SU-DHL-6 (cell line): ENCODE results near the gene SLC44A1.

Experiments
- H2AFZ ChIP-seq: fragments of 200-600 bp; sonication (generic); 2 replicates; pipeline ENCODE4 v1.6.1; 2014; ENCODE audit warnings: low read depth, mild to moderate bottlenecking, moderate library complexity, mixed read lengths, antibody characterized with exemption, low read length; ENCODE audit not compliant: severe bottlenecking
- H3F3A ChIP-seq: fragments of 200-600 bp; shearing (Covaris generic); 2 replicates; pipeline ENCODE4 v1.6.0; 2016; ENCODE audit warnings: antibody characterized with exemption, mild to moderate bottlenecking; ENCODE audit not compliant: insufficient read depth
- H3K27ac ChIP-seq: fragments of 200-600 bp; sonication (generic); 2 replicates; pipeline ENCODE4 v1.5.1; 2016; ENCODE audit warnings: low read depth, mild to moderate bottlenecking, low read length, moderate library complexity, mixed read lengths
- H3K27me3 ChIP-seq: fragments of 200-600 bp; sonication (generic), shearing (Covaris generic); 2 replicates; pipeline ENCODE4 v1.6.0; 2014; ENCODE audit warnings: mild to moderate bottlenecking, low read length
- H3K36me3 ChIP-seq: fragments of 200-600 bp; sonication (generic); 2 replicates; pipeline ENCODE4 v1.6.1; 2014; ENCODE audit warnings: mild to moderate bottlenecking, low read length, mixed read lengths
- H3K4me2 ChIP-seq: fragments of 300-600, 200-600 bp; shearing (Covaris generic), sonication (generic); 2 replicates; pipeline ENCODE4 v1.6.0; 2014; ENCODE audit warnings: low read length, low read depth, mild to moderate bottlenecking; ENCODE audit not compliant: poor library complexity, severe bottlenecking
- H3K4me3 ChIP-seq: fragments of 200-600 bp; sonication (generic); 2 replicates; pipeline ENCODE4 v1.5.1; 2014; ENCODE audit warnings: antibody characterized with exemption, low read length, mild to moderate bottlenecking, mixed read lengths; ENCODE audit not compliant: insufficient read depth, poor library complexity, severe bottlenecking
- H3K79me2 ChIP-seq: fragments of 200-600 bp; sonication (generic); 2 replicates; pipeline ENCODE4 v1.6.1; 2014; ENCODE audit warnings: mild to moderate bottlenecking, low read length, moderate library complexity; ENCODE audit not compliant: insufficient read depth
- H3K9ac ChIP-seq: fragments of 200-600 bp; sonication (generic); 2 replicates; pipeline ENCODE4 v1.7.0; 2014; ENCODE audit warnings: mild to moderate bottlenecking, low read length
- H3K9me2 ChIP-seq: fragments of 200-600 bp; sonication (generic); replicated peaks from 2 replicates; pipeline ENCODE4 v1.6.1; 2014; ENCODE audit warnings: low read length; ENCODE audit not compliant: insufficient read depth
- H3K9me3 ChIP-seq: fragments of 200-600 bp; sonication (generic); 2 replicates; pipeline ENCODE4 v1.6.1; 2014; ENCODE audit warnings: low read length, mixed read lengths; ENCODE audit not compliant: insufficient read depth
- H4K20me1 ChIP-seq: fragments of 200-600 bp; sonication (generic); 2 replicates; pipeline ENCODE4 v1.6.1; 2014; ENCODE audit warnings: low read depth, mild to moderate bottlenecking, antibody characterized with exemption, low read length, moderate library complexity, mixed read lengths
- CTCF ChIP-seq: fragments of 200-600 bp; sonication (generic); IDR thresholded peaks from one replicate; pipeline ENCODE4 v1.5.1; 2017; ENCODE audit warnings: antibody characterized with exemption, mild to moderate bottlenecking, low read length, moderate library complexity; ENCODE audit not compliant: insufficient read depth, poor library complexity, severe bottlenecking
- EZH2phosphoT487 ChIP-seq: fragments of 200-600 bp; sonication (generic), shearing (Covaris generic); conservative IDR thresholded peaks from 2 replicates; pipeline ENCODE4 v1.6.1; 2018; ENCODE audit warnings: mild to moderate bottlenecking, antibody characterized with exemption, low read length, moderate library complexity, mixed read lengths

Gene SLC44A1

GRCh38 chr9:105339849-105340248 lies 95.4 kb downstream of the SLC44A1 start:
- H3K79me2 ChIP-seq, result no peaks in the 10 kb centered on the region
- no peaks in the 10 kb centered on the region for H3K27me3 ChIP-seq
- no peaks in the 10 kb centered on the region for H4K20me1 ChIP-seq

DNA sequence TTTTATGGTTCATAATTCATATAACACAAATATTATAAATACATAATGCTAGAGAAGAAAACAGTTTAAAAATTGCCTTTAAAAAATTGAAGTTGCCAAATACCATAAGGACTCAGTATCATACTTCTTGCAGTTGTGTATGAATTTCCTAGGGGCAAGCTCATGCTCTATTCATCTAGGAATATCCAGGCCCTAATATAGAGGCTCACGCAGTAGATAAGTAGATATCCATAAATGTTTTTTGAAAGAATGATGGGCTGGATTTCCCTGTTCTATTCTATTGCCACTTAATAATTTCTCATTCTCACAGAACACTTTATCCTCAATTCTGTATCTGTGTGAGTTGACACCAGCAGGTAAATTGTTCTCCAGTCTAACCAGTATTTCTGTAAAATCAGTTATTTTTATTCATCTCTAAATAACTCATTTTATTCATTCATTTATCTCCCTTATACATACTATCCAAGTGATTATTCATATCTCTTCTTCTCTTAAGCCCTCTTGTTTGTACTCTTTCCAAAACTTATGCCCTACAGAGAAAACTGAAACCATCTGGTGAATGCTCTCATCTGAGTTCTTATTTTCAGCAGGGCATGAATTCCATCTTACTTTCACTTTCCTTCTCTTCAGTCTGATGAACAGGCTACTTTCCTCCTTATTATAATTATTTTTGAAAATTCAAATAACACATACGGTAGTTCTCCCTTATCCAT lies 97.1 kb downstream of the SLC44A1 start:
- Histone ChIP-seq H3K9ac (no peak overlapping the region), H3K79me2 (no peaks in the 10 kb centered on the region), H3K27ac (no peak overlapping the region)

More at GRCh38 chr9:105339849-105340248, 95.4 kb downstream of the SLC44A1 start:
- Histone ChIP-seq H2AFZ (no peak overlapping the region), H3K9me2 (no peaks in the 10 kb centered on the region), H3F3A (no peaks in the 10 kb centered on the region), H3K9ac (no peak overlapping the region), H3K36me3 (no peaks in the 10 kb centered on the region), H3K4me3 (no peak overlapping the region), H3K9me3 (no peaks in the 10 kb centered on the region), H3K27ac (no peak overlapping the region), H3K4me2 (no peak overlapping the region)
- TF ChIP-seq EZH2phosphoT487 (no peak), CTCF (no peak)

DNA sequence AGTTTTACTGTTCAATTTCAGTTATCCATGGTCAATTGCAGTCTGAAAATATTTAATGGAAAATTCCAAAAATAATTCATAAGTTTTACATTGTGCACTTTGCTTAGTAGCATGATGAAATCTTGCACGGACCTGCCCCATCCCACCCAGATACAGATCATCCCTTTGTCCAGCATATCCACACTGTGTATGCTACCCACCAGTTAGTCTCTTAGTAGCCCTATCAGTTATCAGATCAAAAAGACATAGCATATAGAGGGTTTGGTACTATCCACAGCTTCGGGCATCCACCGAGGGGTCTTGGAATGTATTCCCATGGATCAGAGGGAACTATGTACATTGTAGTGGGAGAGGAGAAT lies 97.7 kb downstream of the SLC44A1 start:
- H3K27me3 ChIP-seq, result no peaks in the 10 kb centered on the region
- no peak overlapping the region for H3K27ac ChIP-seq
- no peaks in the 10 kb centered on the region for H3K79me2 ChIP-seq
- H3K36me3 ChIP-seq, result no peaks in the 10 kb centered on the region
- TF ChIP-seq EZH2phosphoT487 (no peak), CTCF (no peak)
- no peaks in the 10 kb centered on the region for H4K20me1 ChIP-seq
- no peaks in the 10 kb centered on the region for H3K9me2 ChIP-seq
- no peak overlapping the region for H3K4me2 ChIP-seq
- H3K9ac ChIP-seq, result no peak overlapping the region
- H2AFZ ChIP-seq, result no peak overlapping the region
- no peaks in the 10 kb centered on the region for H3K9me3 ChIP-seq
- H3K4me3 ChIP-seq, result no peak overlapping the region
- no peaks in the 10 kb centered on the region for H3F3A ChIP-seq

More for the DNA sequence above, 97.1 kb downstream of the SLC44A1 start:
- no peaks in the 10 kb centered on the region for H4K20me1 ChIP-seq
- H3K4me2 ChIP-seq, result no peak overlapping the region
- no peaks in the 10 kb centered on the region for H3K27me3 ChIP-seq
- no peaks in the 10 kb centered on the region for H3F3A ChIP-seq
- no peak overlapping the region for H3K4me3 ChIP-seq
- no peak overlapping the region for H2AFZ ChIP-seq
- no peaks in the 10 kb centered on the region for H3K36me3 ChIP-seq
- TF ChIP-seq CTCF, result no peak
- no peak for TF ChIP-seq EZH2phosphoT487
- no peaks in the 10 kb centered on the region for H3K9me2 ChIP-seq
- no peaks in the 10 kb centered on the region for H3K9me3 ChIP-seq
